IMR-90 (cell line): Measurements from ENCODE around the gene NHP2. TPM values are rescaled to one million over a fixed set of nuclear protein-coding genes. Genes with fewer than 3 reads are reported as not detected.

Experiments
- ATAC-seq: fragments of 200-7000 bp; cut with Tn5 transposase; 2 replicates; pipeline ENCODE4 v1.9.1; 2020; ENCODE audit warnings: low read depth, mild to moderate bottlenecking, moderate library complexity
- BruUV-seq: library from RNA; stranded (reverse); fragments of 400-500 nt; replicated peaks from 2 replicates; lab custom pipeline; 2021; lab: Mats Ljungman, UMichigan
- CTCF ChIA-PET: fragments of 300-600 bp; formaldehyde crosslinking; extraction: SDS; loops from one replicate; lab custom pipeline; 2021; ENCODE audit warnings: antibody characterized with exemption; lab: Yijun Ruan, JAX
- POLR2A ChIA-PET: fragments of 300-600 bp; sonication (Branson Sonifier 250); formaldehyde crosslinking; loops from one replicate; lab custom pipeline; 2022; ENCODE audit warnings: antibody characterized with exemption; ENCODE audit not compliant: unreplicated experiment; lab: Charles Lee
- DNase-seq: peaks from one replicate; pipeline ENCODE4 v3.0.0; 2013
- H2AFZ ChIP-seq: replicated peaks from 2 replicates; pipeline ENCODE3; 2013; ENCODE audit warnings: low read length, mild to moderate bottlenecking; ENCODE audit not compliant: poor library complexity
- H2AK5ac ChIP-seq: 2 replicates; pipeline ENCODE4 v1.6.1; 2013; ENCODE audit warnings: low read depth, low read length, inconsistent platforms
- H2AK9ac ChIP-seq: replicated peaks from 2 replicates; pipeline ENCODE3; 2013; ENCODE audit warnings: mild to moderate bottlenecking, low read depth, low read length, moderate library complexity; ENCODE audit not compliant: poor library complexity
- H2BK120ac ChIP-seq: 2 replicates; pipeline ENCODE4 v1.6.1; 2013; ENCODE audit warnings: low read depth, low read length, inconsistent platforms
- H2BK15ac ChIP-seq: 3 replicates; pipeline ENCODE4 v1.6.1; 2013; ENCODE audit warnings: low read depth, low read length, inconsistent platforms
- H2BK20ac ChIP-seq: 2 replicates; pipeline ENCODE4 v1.6.1; 2013; ENCODE audit warnings: low read depth, mild to moderate bottlenecking, inconsistent platforms, low read length, moderate library complexity
- H2BK5ac ChIP-seq: 2 replicates; pipeline ENCODE4 v1.6.1; 2013; ENCODE audit warnings: mild to moderate bottlenecking, low read depth, low read length, inconsistent platforms; ENCODE audit not compliant: poor library complexity, severe bottlenecking
- H3K14ac ChIP-seq: replicated peaks from 2 replicates; pipeline ENCODE4 v1.6.1; 2013; ENCODE audit warnings: low read depth, low read length, inconsistent platforms
- H3K18ac ChIP-seq: 2 replicates; pipeline ENCODE4 v1.6.1; 2013; ENCODE audit warnings: low read depth, low read length, control low read depth
- H3K23ac ChIP-seq: 2 replicates; pipeline ENCODE4 v1.6.1; 2013; ENCODE audit warnings: low read depth, low read length, inconsistent platforms
- H3K27ac ChIP-seq: 2 replicates; pipeline ENCODE4 v1.5.1; 2013; ENCODE audit warnings: mild to moderate bottlenecking, control low read depth, low read length; ENCODE audit not compliant: insufficient read depth
- H3K27me3 ChIP-seq: 2 replicates; pipeline ENCODE4 v1.6.1; 2013; ENCODE audit warnings: low read length; ENCODE audit not compliant: control insufficient read depth, insufficient read depth
- H3K36me3 ChIP-seq: 2 replicates; pipeline ENCODE4 v1.6.1; 2013; ENCODE audit warnings: low read length, mixed read lengths; ENCODE audit not compliant: control insufficient read depth, insufficient read depth
- H3K4ac ChIP-seq: 2 replicates; pipeline ENCODE4 v1.6.1; 2013; ENCODE audit warnings: low read depth, low read length, inconsistent platforms
- H3K4me1 ChIP-seq: 2 replicates; pipeline ENCODE4 v1.6.1; 2013; ENCODE audit warnings: low read length, mixed read lengths; ENCODE audit not compliant: control insufficient read depth, insufficient read depth
- H3K4me2 ChIP-seq: 2 replicates; pipeline ENCODE4 v1.6.1; 2013; ENCODE audit warnings: low read depth, mild to moderate bottlenecking, control low read depth, low read length, moderate library complexity
- H3K4me3 ChIP-seq: 2 replicates; pipeline ENCODE4 v1.5.1; 2013; ENCODE audit warnings: low read depth, mild to moderate bottlenecking, control low read depth, low read length, moderate library complexity; ENCODE audit not compliant: insufficient read depth
- H3K56ac ChIP-seq: 2 replicates; pipeline ENCODE4 v1.6.1; 2013; ENCODE audit warnings: low read length, inconsistent platforms; ENCODE audit not compliant: insufficient read depth; ENCODE audit errors: extremely low read depth
- H3K79me1 ChIP-seq, 2 experiments: 2 replicates each; pipeline ENCODE4 v1.6.1; 2013; ENCODE audit warnings: low read length in 2 of 2, inconsistent platforms in 1 of 2, low read depth in 1 of 2
- H3K9ac ChIP-seq: 2 replicates; pipeline ENCODE4 v1.6.1; 2013; ENCODE audit warnings: low read depth, low read length, control low read depth
- H3K9me1 ChIP-seq: 2 replicates; pipeline ENCODE4 v1.6.1; 2013; ENCODE audit warnings: low read length, inconsistent platforms; ENCODE audit not compliant: insufficient read depth
- H3K9me3 ChIP-seq: 2 replicates; pipeline ENCODE4 v1.6.1; 2013; ENCODE audit warnings: low read length; ENCODE audit not compliant: control insufficient read depth, insufficient read depth
- H4K20me1 ChIP-seq: 2 replicates; pipeline ENCODE4 v1.6.1; 2013; ENCODE audit warnings: low read length, inconsistent platforms; ENCODE audit not compliant: insufficient read depth
- H4K5ac ChIP-seq: 2 replicates; pipeline ENCODE4 v1.6.1; 2013; ENCODE audit warnings: mild to moderate bottlenecking, low read depth, low read length, control low read depth
- H4K8ac ChIP-seq, 2 experiments: 2 replicates each; pipeline ENCODE4 v1.6.1; 2013; ENCODE audit warnings: low read depth in 2 of 2, low read length in 2 of 2, control low read depth in 1 of 2, inconsistent platforms in 1 of 2
- H4K91ac ChIP-seq: 2 replicates; pipeline ENCODE4 v1.6.1; 2013; ENCODE audit warnings: low read depth, low read length, inconsistent platforms; ENCODE audit not compliant: insufficient read depth
- FOS ChIP-seq: fragments of 150-350 bp; IDR thresholded peaks from 2 replicates; pipeline ENCODE4 v1.6.1; 2016; ENCODE audit warnings: low read depth, low read length
- MAZ ChIP-seq: IDR thresholded peaks from 2 replicates; pipeline ENCODE4 v1.6.1; 2012; ENCODE audit warnings: low read depth, mild to moderate bottlenecking, low read length, improper control_type of control experiment, moderate library complexity, borderline replicate concordance
- MXI1 ChIP-seq: IDR thresholded peaks from 2 replicates; pipeline ENCODE4 v1.6.1; 2012; ENCODE audit warnings: low read depth, mild to moderate bottlenecking, low read length, moderate library complexity, borderline replicate concordance
- NFE2L2 ChIP-seq: fragments of 150-350 bp; IDR thresholded peaks from 2 replicates; pipeline ENCODE4 v1.6.1; 2016; ENCODE audit warnings: low read depth, mild to moderate bottlenecking, low read length
- RAD21 ChIP-seq: IDR thresholded peaks from 2 replicates; pipeline ENCODE4 v1.6.1; 2012; ENCODE audit warnings: low read length, improper control_type of control experiment
- RCOR1 ChIP-seq: IDR thresholded peaks from 2 replicates; pipeline ENCODE4 v1.6.1; 2012; ENCODE audit warnings: mild to moderate bottlenecking, low read length, improper control_type of control experiment; ENCODE audit not compliant: insufficient replicate concordance
- RFX5 ChIP-seq: IDR thresholded peaks from 2 replicates; pipeline ENCODE4 v1.8.0; 2012; ENCODE audit warnings: low read depth, mild to moderate bottlenecking, low read length, moderate library complexity
- SMC3 ChIP-seq: fragments of 150-350 bp; IDR thresholded peaks from 2 replicates; pipeline ENCODE4 v1.6.1; 2016; ENCODE audit warnings: low read depth, mild to moderate bottlenecking, antibody characterized with exemption, low read length, moderate library complexity
- USF2 ChIP-seq: fragments of 150-350 bp; IDR thresholded peaks from 2 replicates; pipeline ENCODE4 v1.6.1; 2017; ENCODE audit warnings: mild to moderate bottlenecking, antibody characterized with exemption, low read length, low read depth
- WGBS, 2 experiments: methylation state at CpG; one replicate each; pipeline versions ENCODE4 v1.1.5 to v1.1.7; 2013; ENCODE audit warnings: missing lambda C conversion rate in 2 of 2; ENCODE audit not compliant: insufficient read length in 1 of 2; ENCODE audit errors: extremely low coverage in 2 of 2; 5-methylcytosine and 5-hydroxymethylcytosine counted together
- dilution Hi-C: fragments of 300-500 bp; cut with HindIII; formaldehyde crosslinking; loops from one replicate; pipeline ENCODE4 v1.14.3; 2018; ENCODE audit warnings: low sequenced_read_pairs; ENCODE audit not compliant: unreplicated experiment
- in situ Hi-C: fragments of 300-500 bp; cut with MboI; formaldehyde crosslinking; loops from 3 replicates; pipeline ENCODE4 v1.14.3; 2019; ENCODE audit warnings: low sequenced_read_pairs, inconsistent platforms, mixed read lengths
- intact Hi-C: fragments of 100-400 bp; cut with micrococcal nuclease; formaldehyde crosslinking; loops from 2 replicates; pipeline ENCODE4 v1.10.0; 2022
- polyA plus RNA-seq, 3 experiments: library from polyadenylated mRNA; depleted of rRNA; stranded (reverse); fragments of >200 nt; gene quantifications; 2 replicates each; pipeline ENCODE4 v1.2.3, GENCODE V29; 2012; ENCODE audit warnings: low replicate concordance in 1 of 3
- total RNA-seq: library from RNA; depleted of rRNA; stranded (reverse); fragments of >200 nt; gene quantifications from 2 replicates; pipeline ENCODE4 v1.2.3, GENCODE V29; 2012

The NHP2 gene
- total and polyA plus RNA-seq, 2 of the 4 experiments (the other 2 are of a cell fraction), result 180 to 278 TPM

- WGBS, 2 experiments, result no CpG with 5 or more reads among the region's 9 CpGs
- CTCF ChIA-PET, result no interaction called here
- BruUV-seq, result no TSS peak
Observed at GRCh38 chr5:178180141-178180863, 26.6 kb upstream of the NHP2 start.

More at GRCh38 chr5:178180141-178180863, 26.6 kb upstream of the NHP2 start:
- Histone ChIP-seq H3K4me3 (no peak overlapping the region), H2BK20ac (no peak overlapping the region), H3K23ac (no peak overlapping the region), H3K14ac (no peak overlapping the region), H3K9ac (no peak overlapping the region), H4K5ac (no peak overlapping the region), H3K79me1 (no peaks in the 10 kb centered on the region), H2BK120ac (no peak overlapping the region), H3K4me1 (no peaks in the 10 kb centered on the region), H4K91ac (no peak overlapping the region), H4K8ac (no peak overlapping the region), H3K27ac (no peak overlapping the region), H3K9me3 (peaks cover 3% of the 10 kb centered on the region; the same call in 1 of the 2 replicates), H2AK5ac (no peak overlapping the region), H2BK15ac (no peak overlapping the region), H3K9me1 (no peaks in the 10 kb centered on the region), H3K27me3 (peaks cover 2% of the 10 kb centered on the region; the same call in 1 of the 2 replicates), H4K20me1 (no peaks in the 10 kb centered on the region), H3K4me2 (no peak overlapping the region), H3K18ac (no peak overlapping the region), H2AFZ (no peak overlapping the region), H3K36me3 (no peaks in the 10 kb centered on the region), H2AK9ac (no peak overlapping the region), H3K4ac (no peak overlapping the region), H2BK5ac (no peak overlapping the region), H3K56ac (no peak overlapping the region)
- TF ChIP-seq MXI1, result no peak
- TF ChIP-seq MAZ, result no peak
- TF ChIP-seq RFX5, result no peak
- TF ChIP-seq SMC3, result no peak
- no peak for TF ChIP-seq RCOR1
- TF ChIP-seq USF2, result no peak
- TF ChIP-seq FOS, result no peak
- TF ChIP-seq NFE2L2, result no peak
- TF ChIP-seq RAD21, result no peak
- DNase-seq (no peak), ATAC-seq (no peak)
- POLR2A ChIA-PET, result interaction anchor here (0.6 kb wide), 1 partner anchor 924 kb away, joined by 3 read pairs; no protein-coding TSS in a partner anchor
- in situ Hi-C loops (no loop called here), dilution Hi-C loops (no loop called here), intact Hi-C loops (no loop called here)
